IMR-90 (cell line): ENCODE data around the gene NCKAP5. TPM values are rescaled to one million over a fixed set of nuclear protein-coding genes. Genes with fewer than 3 reads are reported as not detected.

Source experiments
- ATAC-seq: fragments of 200-7000 bp; cut with Tn5 transposase; 2 replicates; pipeline ENCODE4 v1.9.1; 2020; ENCODE audit warnings: low read depth, mild to moderate bottlenecking, moderate library complexity
- BruUV-seq: library from RNA; stranded (reverse); fragments of 400-500 nt; replicated peaks from 2 replicates; lab custom pipeline; 2021; lab: Mats Ljungman, UMichigan
- CTCF ChIA-PET: fragments of 300-600 bp; formaldehyde crosslinking; extraction: SDS; loops from one replicate; lab custom pipeline; 2021; ENCODE audit warnings: antibody characterized with exemption; lab: Yijun Ruan, JAX
- POLR2A ChIA-PET: fragments of 300-600 bp; sonication (Branson Sonifier 250); formaldehyde crosslinking; loops from one replicate; lab custom pipeline; 2022; ENCODE audit warnings: antibody characterized with exemption; ENCODE audit not compliant: unreplicated experiment; lab: Charles Lee
- DNase-seq: peaks from one replicate; pipeline ENCODE4 v3.0.0; 2013
- H2AFZ ChIP-seq: replicated peaks from 2 replicates; pipeline ENCODE3; 2013; ENCODE audit warnings: low read length, mild to moderate bottlenecking; ENCODE audit not compliant: poor library complexity
- H2AK5ac ChIP-seq: 2 replicates; pipeline ENCODE4 v1.6.1; 2013; ENCODE audit warnings: low read depth, low read length, inconsistent platforms
- H2AK9ac ChIP-seq: replicated peaks from 2 replicates; pipeline ENCODE3; 2013; ENCODE audit warnings: mild to moderate bottlenecking, low read depth, low read length, moderate library complexity; ENCODE audit not compliant: poor library complexity
- H2BK120ac ChIP-seq: 2 replicates; pipeline ENCODE4 v1.6.1; 2013; ENCODE audit warnings: low read depth, low read length, inconsistent platforms
- H2BK15ac ChIP-seq: 3 replicates; pipeline ENCODE4 v1.6.1; 2013; ENCODE audit warnings: low read depth, low read length, inconsistent platforms
- H2BK20ac ChIP-seq: 2 replicates; pipeline ENCODE4 v1.6.1; 2013; ENCODE audit warnings: low read depth, mild to moderate bottlenecking, inconsistent platforms, low read length, moderate library complexity
- H2BK5ac ChIP-seq: 2 replicates; pipeline ENCODE4 v1.6.1; 2013; ENCODE audit warnings: mild to moderate bottlenecking, low read depth, low read length, inconsistent platforms; ENCODE audit not compliant: poor library complexity, severe bottlenecking
- H3K14ac ChIP-seq: replicated peaks from 2 replicates; pipeline ENCODE4 v1.6.1; 2013; ENCODE audit warnings: low read depth, low read length, inconsistent platforms
- H3K18ac ChIP-seq: 2 replicates; pipeline ENCODE4 v1.6.1; 2013; ENCODE audit warnings: low read depth, low read length, control low read depth
- H3K23ac ChIP-seq: 2 replicates; pipeline ENCODE4 v1.6.1; 2013; ENCODE audit warnings: low read depth, low read length, inconsistent platforms
- H3K27ac ChIP-seq: 2 replicates; pipeline ENCODE4 v1.5.1; 2013; ENCODE audit warnings: mild to moderate bottlenecking, control low read depth, low read length; ENCODE audit not compliant: insufficient read depth
- H3K27me3 ChIP-seq: 2 replicates; pipeline ENCODE4 v1.6.1; 2013; ENCODE audit warnings: low read length; ENCODE audit not compliant: control insufficient read depth, insufficient read depth
- H3K36me3 ChIP-seq: 2 replicates; pipeline ENCODE4 v1.6.1; 2013; ENCODE audit warnings: low read length, mixed read lengths; ENCODE audit not compliant: control insufficient read depth, insufficient read depth
- H3K4ac ChIP-seq: 2 replicates; pipeline ENCODE4 v1.6.1; 2013; ENCODE audit warnings: low read depth, low read length, inconsistent platforms
- H3K4me1 ChIP-seq: 2 replicates; pipeline ENCODE4 v1.6.1; 2013; ENCODE audit warnings: low read length, mixed read lengths; ENCODE audit not compliant: control insufficient read depth, insufficient read depth
- H3K4me2 ChIP-seq: 2 replicates; pipeline ENCODE4 v1.6.1; 2013; ENCODE audit warnings: low read depth, mild to moderate bottlenecking, control low read depth, low read length, moderate library complexity
- H3K4me3 ChIP-seq: 2 replicates; pipeline ENCODE4 v1.5.1; 2013; ENCODE audit warnings: low read depth, mild to moderate bottlenecking, control low read depth, low read length, moderate library complexity; ENCODE audit not compliant: insufficient read depth
- H3K56ac ChIP-seq: 2 replicates; pipeline ENCODE4 v1.6.1; 2013; ENCODE audit warnings: low read length, inconsistent platforms; ENCODE audit not compliant: insufficient read depth; ENCODE audit errors: extremely low read depth
- H3K79me1 ChIP-seq, 2 experiments: 2 replicates each; pipeline ENCODE4 v1.6.1; 2013; ENCODE audit warnings: low read length in 2 of 2, inconsistent platforms in 1 of 2, low read depth in 1 of 2
- H3K9ac ChIP-seq: 2 replicates; pipeline ENCODE4 v1.6.1; 2013; ENCODE audit warnings: low read depth, low read length, control low read depth
- H3K9me1 ChIP-seq: 2 replicates; pipeline ENCODE4 v1.6.1; 2013; ENCODE audit warnings: low read length, inconsistent platforms; ENCODE audit not compliant: insufficient read depth
- H3K9me3 ChIP-seq: 2 replicates; pipeline ENCODE4 v1.6.1; 2013; ENCODE audit warnings: low read length; ENCODE audit not compliant: control insufficient read depth, insufficient read depth
- H4K20me1 ChIP-seq: 2 replicates; pipeline ENCODE4 v1.6.1; 2013; ENCODE audit warnings: low read length, inconsistent platforms; ENCODE audit not compliant: insufficient read depth
- H4K5ac ChIP-seq: 2 replicates; pipeline ENCODE4 v1.6.1; 2013; ENCODE audit warnings: mild to moderate bottlenecking, low read depth, low read length, control low read depth
- H4K8ac ChIP-seq, 2 experiments: 2 replicates each; pipeline ENCODE4 v1.6.1; 2013; ENCODE audit warnings: low read depth in 2 of 2, low read length in 2 of 2, control low read depth in 1 of 2, inconsistent platforms in 1 of 2
- H4K91ac ChIP-seq: 2 replicates; pipeline ENCODE4 v1.6.1; 2013; ENCODE audit warnings: low read depth, low read length, inconsistent platforms; ENCODE audit not compliant: insufficient read depth
- CEBPB ChIP-seq: IDR thresholded peaks from 2 replicates; pipeline ENCODE4 v1.6.1; 2012; ENCODE audit warnings: low read depth, low read length, improper control_type of control experiment
- MAFK ChIP-seq: IDR thresholded peaks from 2 replicates; pipeline ENCODE4 v1.6.1; 2012; ENCODE audit warnings: low read depth, low read length, improper control_type of control experiment
- RFX5 ChIP-seq: IDR thresholded peaks from 2 replicates; pipeline ENCODE4 v1.8.0; 2012; ENCODE audit warnings: low read depth, mild to moderate bottlenecking, low read length, moderate library complexity
- WGBS, 2 experiments: methylation state at CpG; one replicate each; pipeline versions ENCODE4 v1.1.5 to v1.1.7; 2013; ENCODE audit warnings: missing lambda C conversion rate in 2 of 2; ENCODE audit not compliant: insufficient read length in 1 of 2; ENCODE audit errors: extremely low coverage in 2 of 2; 5-methylcytosine and 5-hydroxymethylcytosine counted together
- dilution Hi-C: fragments of 300-500 bp; cut with HindIII; formaldehyde crosslinking; loops from one replicate; pipeline ENCODE4 v1.14.3; 2018; ENCODE audit warnings: low sequenced_read_pairs; ENCODE audit not compliant: unreplicated experiment
- in situ Hi-C: fragments of 300-500 bp; cut with MboI; formaldehyde crosslinking; loops from 3 replicates; pipeline ENCODE4 v1.14.3; 2019; ENCODE audit warnings: low sequenced_read_pairs, inconsistent platforms, mixed read lengths
- intact Hi-C: fragments of 100-400 bp; cut with micrococcal nuclease; formaldehyde crosslinking; loops from 2 replicates; pipeline ENCODE4 v1.10.0; 2022
- polyA plus RNA-seq, 3 experiments: library from polyadenylated mRNA; depleted of rRNA; stranded (reverse); fragments of >200 nt; gene quantifications; 2 replicates each; pipeline ENCODE4 v1.2.3, GENCODE V29; 2012; ENCODE audit warnings: low replicate concordance in 1 of 3
- total RNA-seq: library from RNA; depleted of rRNA; stranded (reverse); fragments of >200 nt; gene quantifications from 2 replicates; pipeline ENCODE4 v1.2.3, GENCODE V29; 2012
- TF ChIP-seq, protein P1 (sequence below): fragments of 150-350 bp; IDR thresholded peaks from 2 replicates; pipeline ENCODE4 v1.6.1; 2016; ENCODE audit warnings: low read depth, mild to moderate bottlenecking, low read length, moderate library complexity, borderline replicate concordance

The NCKAP5 gene
- total and polyA plus RNA-seq, 2 of the 4 experiments (the other 2 are of a cell fraction): 2.7 to 3.9 TPM

- Histone ChIP-seq H3K79me1 (peaks cover 0 to 8% of the 10 kb centered on the region in 2 experiments; a peak in 1 of 4 replicates), H3K4ac (no peak overlapping the region), H2AK5ac (no peak overlapping the region), H3K4me1 (no peaks in the 10 kb centered on the region), H2AFZ (no peak overlapping the region), H4K20me1 (peaks cover 3% of the 10 kb centered on the region; the same call in 1 of the 2 replicates), H4K5ac (no peak overlapping the region), H2BK120ac (no peak overlapping the region), H4K8ac (no peak overlapping the region), H2AK9ac (no peak overlapping the region), H3K56ac (no peak overlapping the region), H3K9me3 (no peaks in the 10 kb centered on the region), H4K91ac (no peak overlapping the region), H3K27me3 (no peaks in the 10 kb centered on the region), H3K9ac (no peak overlapping the region), H3K9me1 (peaks cover 15% of the 10 kb centered on the region), H2BK15ac (no peak overlapping the region), H2BK5ac (no peak overlapping the region), H3K4me3 (no peak overlapping the region), H3K23ac (no peak overlapping the region), H3K4me2 (no peak overlapping the region), H3K36me3 (peaks cover 44% of the 10 kb centered on the region), H2BK20ac (no peak overlapping the region), H3K27ac (no peak overlapping the region), H3K18ac (no peak overlapping the region), H3K14ac (no peak overlapping the region)
- ChIA-PET POLR2A (no interaction called here), CTCF (no interaction called here)
- no CpG with 5 or more reads among the region's 4 CpGs for WGBS, 2 experiments
- DNase-seq (no peak), ATAC-seq (no peak)
- intact Hi-C loops (no loop called here), in situ Hi-C loops (no loop called here), dilution Hi-C loops (no loop called here)
- TF ChIP-seq CEBPB (no peak), MAFK (no peak), RFX5 (no peak)
- TF ChIP-seq, protein P1, sequence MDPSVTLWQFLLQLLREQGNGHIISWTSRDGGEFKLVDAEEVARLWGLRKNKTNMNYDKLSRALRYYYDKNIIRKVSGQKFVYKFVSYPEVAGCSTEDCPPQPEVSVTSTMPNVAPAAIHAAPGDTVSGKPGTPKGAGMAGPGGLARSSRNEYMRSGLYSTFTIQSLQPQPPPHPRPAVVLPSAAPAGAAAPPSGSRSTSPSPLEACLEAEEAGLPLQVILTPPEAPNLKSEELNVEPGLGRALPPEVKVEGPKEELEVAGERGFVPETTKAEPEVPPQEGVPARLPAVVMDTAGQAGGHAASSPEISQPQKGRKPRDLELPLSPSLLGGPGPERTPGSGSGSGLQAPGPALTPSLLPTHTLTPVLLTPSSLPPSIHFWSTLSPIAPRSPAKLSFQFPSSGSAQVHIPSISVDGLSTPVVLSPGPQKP: no peak
- no TSS peak for BruUV-seq
Observed at GRCh38 chr2:132726155-132726554, 842.1 kb downstream of the NCKAP5 start.
